ENCODE measurements around the gene MRPS9.
A peak's percentile ranks its signal among the peaks of the same experiment; 100 is the strongest.

Gene MRPS9

DNA sequence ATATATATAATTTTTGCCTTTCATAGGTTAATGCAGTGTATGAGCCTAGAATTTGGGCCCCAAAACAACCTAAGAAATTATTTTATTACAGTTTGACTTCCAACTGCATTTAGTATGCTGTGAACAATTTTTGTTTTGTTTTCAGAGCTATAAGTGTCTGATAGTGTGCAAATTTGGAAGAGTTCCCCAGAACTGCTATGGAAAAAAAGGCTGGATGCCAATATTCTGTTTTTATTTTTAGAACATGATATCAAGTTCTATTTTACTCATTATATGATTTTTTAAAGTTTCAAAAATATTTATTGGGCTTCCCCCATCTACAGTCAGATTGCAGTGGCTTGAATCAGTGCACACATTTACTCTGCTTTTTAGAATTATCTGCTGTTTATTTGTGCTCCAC is 42.6 kb downstream of the MRPS9 start:
- DNase-seq, result no peak

GRCh38 chr2:105081006-105081601 is 43.2 kb downstream of the MRPS9 start:
- no peak for DNase-seq

- no peak for DNase-seq
Observed at GRCh38 chr2:105082107-105082506, 44.2 kb downstream of the MRPS9 start.

GRCh38 chr2:105085525-105085924 is 47.7 kb downstream of the MRPS9 start:
- DNase-seq, result no peak

DNA sequence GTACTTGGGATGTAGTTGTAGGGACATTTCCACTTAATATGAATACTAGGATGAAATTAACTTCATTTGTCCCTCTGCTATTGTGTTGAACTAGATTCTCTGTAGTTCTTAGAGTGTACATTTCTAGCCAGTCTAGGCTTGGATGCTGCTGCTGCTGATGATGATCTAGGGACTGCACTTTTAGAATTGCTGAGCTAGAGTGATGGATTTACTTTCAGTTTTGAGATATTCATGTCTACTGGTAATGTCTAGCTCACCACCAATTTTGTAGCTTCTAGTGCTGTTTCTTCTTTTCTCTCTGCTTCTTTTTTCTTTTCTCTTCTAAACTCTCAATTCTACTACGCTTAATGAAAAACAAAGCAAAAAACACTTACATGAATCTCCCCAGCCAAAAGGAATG is 49.4 kb downstream of the MRPS9 start:
- DNase-seq, result no peak

DNA sequence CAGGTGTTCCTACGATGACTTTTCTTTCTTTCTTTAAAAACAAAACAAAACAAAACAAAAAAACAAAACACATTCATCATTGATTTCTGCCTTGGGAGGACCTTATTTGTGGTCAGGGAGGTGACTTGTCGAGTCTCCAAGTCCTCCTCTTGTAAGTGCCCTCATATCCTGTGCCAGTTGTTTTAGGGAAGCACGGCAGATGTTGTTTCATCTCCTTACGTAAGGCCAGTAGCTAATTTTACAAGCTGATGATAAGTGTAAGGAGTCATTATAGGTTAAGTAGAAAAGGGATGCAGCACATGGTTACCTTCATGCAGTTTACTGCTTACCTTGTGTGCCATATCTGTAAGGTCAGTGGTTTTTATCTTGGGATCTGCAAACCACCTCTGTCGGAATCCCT is 52.2 kb downstream of the MRPS9 start:
- DNase-seq, result no peak

DNA sequence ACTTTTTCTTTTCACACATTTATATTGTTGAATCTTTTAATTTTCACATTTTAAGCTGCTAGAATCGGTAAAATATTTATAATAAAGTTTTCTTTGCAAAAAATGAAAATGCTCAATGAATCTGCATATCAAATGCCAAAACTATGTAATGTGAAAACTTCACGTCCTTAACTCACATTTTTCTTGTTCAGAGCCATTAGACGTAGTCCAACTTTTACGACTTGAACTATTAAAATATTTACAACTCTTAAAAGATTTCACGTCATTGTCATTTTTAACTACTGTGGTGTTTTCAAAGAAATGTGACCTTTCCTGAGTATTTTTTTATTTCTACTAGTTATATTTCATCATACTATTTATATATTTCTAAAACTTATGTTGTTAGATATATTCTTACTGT is 54.9 kb downstream of the MRPS9 start:
- no peak for DNase-seq

- no peak for DNase-seq
Observed at GRCh38 chr2:105099153-105099552, 61.3 kb downstream of the MRPS9 start.

- DNase-seq, result no peak
Observed at GRCh38 chr2:105100046-105100840, 62.4 kb downstream of the MRPS9 start.

DNA sequence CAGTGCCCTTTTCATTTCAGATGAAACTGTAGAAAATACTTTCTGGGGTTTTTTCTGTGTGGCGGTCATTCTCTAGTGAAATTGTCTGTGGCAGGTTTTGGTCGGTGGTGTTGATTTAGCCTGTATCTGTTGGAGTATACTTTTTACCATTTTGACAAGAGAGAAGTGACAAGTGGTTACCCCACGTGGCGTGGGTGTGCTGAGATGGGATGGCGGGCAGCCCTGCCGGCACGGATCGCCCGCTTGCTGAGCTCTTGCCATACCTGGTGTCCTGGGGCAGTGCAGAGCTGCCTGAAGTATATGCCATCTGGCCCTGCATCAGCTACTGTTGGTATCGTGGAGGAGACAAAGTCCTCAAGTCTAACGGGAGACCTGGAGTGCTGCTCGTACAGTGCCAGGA is 64.1 kb downstream of the MRPS9 start:
- DNase-seq, result no peak

GRCh38 chr2:105102963-105103421 is 65.1 kb downstream of the MRPS9 start:
- DNase-seq, result no peak

DNA sequence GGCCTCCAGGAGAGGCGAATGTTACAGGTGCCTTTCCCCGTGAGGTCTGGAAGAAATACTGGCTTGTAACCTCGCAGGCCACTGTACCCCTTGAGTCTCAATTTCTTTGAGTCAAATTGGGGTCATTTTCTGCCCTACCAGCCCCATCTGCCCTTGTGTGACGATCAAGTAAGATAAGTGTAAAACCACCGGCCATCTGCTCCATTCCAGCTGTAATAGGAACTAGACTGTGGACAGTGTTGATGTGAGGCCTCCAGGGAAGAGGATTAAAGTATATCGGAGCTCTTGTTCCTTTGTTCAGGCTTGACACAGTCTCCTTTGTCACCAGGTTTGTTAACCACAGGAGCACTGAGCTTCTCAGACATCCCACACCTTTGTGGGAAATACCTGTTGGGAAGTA is 65.6 kb downstream of the MRPS9 start:
- DNase-seq, result no peak

GRCh38 chr2:105104208-105104731 is 66.4 kb downstream of the MRPS9 start:
- no peak for DNase-seq

DNA sequence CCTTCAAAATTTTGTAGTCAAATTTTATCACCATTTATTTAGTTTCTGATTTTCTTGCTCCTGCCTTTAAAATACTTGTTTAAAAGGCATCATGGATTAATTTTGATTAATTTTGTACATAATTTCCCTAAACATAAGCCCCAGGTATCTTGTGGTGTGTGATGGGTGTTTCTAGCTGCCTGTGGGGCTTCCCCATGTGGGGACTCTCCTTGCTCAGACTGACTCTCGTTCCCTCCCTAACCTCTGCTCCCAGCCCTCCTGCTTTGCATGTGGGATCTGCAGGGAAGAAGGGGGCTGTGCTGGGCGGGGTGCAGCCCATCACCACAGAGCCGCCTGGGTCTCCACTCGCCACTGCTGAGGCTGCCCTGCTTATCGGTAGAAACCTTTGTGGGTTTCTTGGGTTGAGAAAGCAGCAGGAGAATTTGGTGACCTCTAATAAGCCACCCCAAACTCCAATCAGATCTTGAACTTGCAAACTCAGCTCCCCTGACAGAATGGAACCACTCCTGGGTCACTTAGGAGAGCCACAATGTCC is 72.5 kb downstream of the MRPS9 start:
- no peak for DNase-seq

GRCh38 chr2:105111365-105112150 is 73.7 kb downstream of the MRPS9 start:
- no peak for DNase-seq

GRCh38 chr2:105112345-105112744 is 74.5 kb downstream of the MRPS9 start:
- no peak for DNase-seq

DNA sequence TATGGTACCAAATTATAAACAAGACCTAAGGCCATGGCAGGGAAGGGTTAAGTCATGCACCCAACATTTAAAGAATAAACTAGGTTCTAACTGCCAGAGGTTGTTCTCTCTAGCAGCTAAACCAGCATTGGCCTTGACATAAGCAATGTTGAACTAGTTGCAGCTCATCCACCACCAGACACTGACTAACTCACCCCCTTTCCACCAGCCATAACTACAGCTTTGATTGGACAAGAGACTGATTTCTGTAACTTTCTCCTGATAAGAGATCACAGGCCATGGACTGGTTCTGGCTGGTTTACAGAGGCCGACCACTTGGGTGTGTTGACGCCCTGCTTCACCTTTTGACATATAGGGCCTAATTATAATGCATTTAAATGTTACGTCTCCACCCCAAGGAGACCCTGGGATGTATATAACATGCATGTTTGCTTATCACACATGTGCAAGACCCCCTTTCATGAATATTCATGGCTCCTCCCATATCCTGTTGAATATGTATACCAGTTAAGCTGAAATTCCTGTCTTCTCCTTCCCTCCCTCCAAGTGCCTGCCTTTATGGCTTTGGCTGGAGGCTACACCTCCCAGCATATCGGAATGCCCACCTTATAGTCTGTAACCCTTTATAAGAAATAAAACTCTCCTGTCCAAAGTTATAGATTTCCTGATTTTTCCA is 75.9 kb downstream of the MRPS9 start:
- DNase-seq, result no peak

DNA sequence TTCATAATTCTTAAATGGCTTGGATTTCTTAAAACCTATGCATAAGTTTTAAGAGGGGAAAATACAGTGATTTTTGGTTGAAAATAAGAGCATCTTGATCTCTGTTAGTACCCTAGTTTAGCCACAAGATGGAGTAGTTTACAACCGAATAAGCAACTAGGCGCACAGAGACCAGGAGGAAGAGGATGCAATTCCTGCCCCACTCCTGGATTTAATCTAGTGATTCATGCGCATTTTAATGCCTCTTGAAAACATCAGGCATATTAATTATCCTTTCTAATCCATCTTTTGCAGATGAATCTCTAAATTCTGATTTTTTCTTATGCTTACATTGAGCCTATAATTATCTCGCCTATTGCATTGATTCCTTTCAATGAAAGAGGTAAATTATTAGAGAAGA is 76.7 kb downstream of the MRPS9 start:
- DNase-seq, result peak; percentile 72

DNA sequence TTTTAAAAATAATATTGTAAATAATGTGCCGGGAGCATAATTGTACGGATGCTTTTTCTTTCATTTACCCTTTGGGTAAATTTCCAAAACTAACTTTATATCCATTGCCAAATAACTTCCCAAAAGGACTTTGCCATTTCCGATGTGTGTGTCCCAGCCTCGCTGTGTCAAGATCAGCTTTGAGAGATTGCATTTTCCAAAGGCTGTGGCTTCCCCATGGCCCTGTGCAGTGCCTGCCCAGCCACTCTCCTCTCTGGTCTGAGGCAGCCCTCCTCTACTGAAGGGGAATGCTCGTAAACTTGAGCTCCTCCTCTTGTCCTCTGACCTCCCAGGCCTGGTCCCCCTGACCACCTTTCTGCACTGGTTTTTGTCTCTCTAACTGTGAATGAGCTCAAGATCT is 78.5 kb downstream of the MRPS9 start:
- DNase-seq, result no peak

DNA sequence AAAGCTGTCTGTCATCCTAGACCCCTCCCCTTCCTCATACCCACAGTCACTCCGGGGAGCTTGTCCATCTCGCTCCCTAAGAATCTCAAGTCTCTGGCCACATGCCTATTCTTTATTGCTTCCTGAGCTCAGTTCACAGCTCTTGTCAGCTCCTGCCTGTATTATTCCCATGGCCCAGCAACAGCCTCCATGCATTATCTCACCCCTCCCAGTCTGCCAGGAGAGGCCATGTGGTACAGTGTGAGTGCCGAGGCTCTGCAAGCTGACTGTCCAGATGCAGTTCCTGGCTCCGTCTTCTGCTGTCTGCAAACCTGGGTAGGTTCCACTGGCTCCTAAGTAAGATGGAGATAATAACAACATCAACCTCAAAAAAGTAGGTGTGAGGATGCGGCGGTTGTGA is 79.7 kb downstream of the MRPS9 start:
- DNase-seq, result no peak

GRCh38 chr2:105118960-105119359 is 81.1 kb downstream of the MRPS9 start:
- peak; percentile 23 for DNase-seq

DNA sequence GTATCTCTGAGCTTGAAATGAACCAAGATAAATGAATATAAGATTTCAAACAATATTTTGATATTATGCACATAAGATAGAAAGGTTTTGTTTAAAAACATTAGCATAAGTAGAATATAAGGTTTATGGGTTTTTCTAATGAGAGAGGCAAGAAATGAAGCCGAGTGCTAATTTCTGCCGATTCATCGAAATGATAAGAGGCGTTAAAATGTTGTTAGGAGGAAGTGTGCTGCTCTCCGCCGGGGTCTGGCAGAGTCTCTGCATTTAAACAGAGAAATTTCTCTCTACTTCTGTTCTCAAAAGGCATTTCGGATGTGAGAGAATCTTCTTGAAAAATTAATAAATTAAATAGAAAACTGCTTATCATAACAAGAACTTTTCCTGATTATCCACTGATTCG is 83.6 kb downstream of the MRPS9 start:
- DNase-seq, result peak; percentile 57

GRCh38 chr2:105125428-105125827 is 87.6 kb downstream of the MRPS9 start:
- DNase-seq, result peak; percentile 36
